Spleen (tissue), 13 donors: ENCODE results near the gene FUT4. TPM values are rescaled to one million over a fixed set of nuclear protein-coding genes. Genes with fewer than 3 reads are reported as not detected.
A peak's percentile ranks its signal among the peaks of the same experiment; 100 is the strongest.

Source experiments
- DNase-seq: peaks from one replicate; pipeline ENCODE4 v3.0.0-alpha.2; 2020
- H3K27ac ChIP-seq, 8 donors: fragments of 200-600 bp; sonication (generic) in 7 of 8; 1 replicate in 4 of 8; 2 replicates in 4 of 8; pipeline versions ENCODE4 v1.5.0 to v1.8.0; 2016 to 2021; ENCODE audit warnings: inconsistent platforms in 4 of 8, mild to moderate bottlenecking in 4 of 8, moderate library complexity in 1 of 8
- H3K27me3 ChIP-seq, 7 donors: fragments of 200-600 bp; sonication (generic) in 6 of 7; replicated peaks in 1 of 7; 1 replicate in 4 of 7; 2 replicates in 3 of 7; pipeline versions ENCODE4 v1.5.0 to v1.8.0; 2016 to 2021; ENCODE audit warnings: inconsistent platforms in 3 of 7, mild to moderate bottlenecking in 1 of 7
- H3K36me3 ChIP-seq, 6 donors: fragments of 200-600 bp; sonication (generic) in 5 of 6; 1 replicate in 4 of 6; 2 replicates in 2 of 6; pipeline versions ENCODE4 v1.5.0 to v1.8.0; 2016 to 2021; ENCODE audit warnings: inconsistent platforms in 2 of 6
- H3K4me1 ChIP-seq, 6 donors: fragments of 200-600 bp; sonication (generic) in 5 of 6; 1 replicate in 3 of 6; 2 replicates in 3 of 6; pipeline versions ENCODE4 v1.5.0 to v1.8.0; 2016 to 2021; ENCODE audit warnings: inconsistent platforms in 3 of 6
- H3K4me3 ChIP-seq, 8 donors: fragments of 200-600 bp; sonication (generic) in 7 of 8; 1 replicate in 4 of 8; 2 replicates in 4 of 8; pipeline versions ENCODE4 v1.5.0 to v1.8.0; 2016 to 2021; ENCODE audit warnings: inconsistent platforms in 4 of 8, mild to moderate bottlenecking in 4 of 8, moderate library complexity in 2 of 8
- H3K9me3 ChIP-seq, 8 donors: fragments of 200-600 bp; sonication (generic) in 7 of 8; 1 replicate in 4 of 8; 2 replicates in 4 of 8; pipeline versions ENCODE4 v1.5.0 to v1.8.0; 2016 to 2021; ENCODE audit warnings: inconsistent platforms in 4 of 8
- CTCF ChIP-seq, 11 experiments: fragments of 200-600 bp in 7 of 11; fragments of 450-650 bp in 4 of 11; sonication (generic) in 4 of 11; IDR thresholded peaks in 8 of 11; conservative IDR thresholded peaks in 3 of 11; 1 replicate in 7 of 11; 2 replicates in 4 of 11; pipeline versions ENCODE4 v1.4.0 to v1.8.0; 2016 to 2021; ENCODE audit warnings: antibody characterized with exemption in 11 of 11, inconsistent platforms in 4 of 11, mild to moderate bottlenecking in 1 of 11
- POLR2A ChIP-seq, 3 donors: fragments of 450-650 bp; IDR thresholded peaks; one replicate each; pipeline ENCODE4 v1.5.1; 2017; ENCODE audit warnings: antibody characterized with exemption in 3 of 3, mild to moderate bottlenecking in 1 of 3
- POLR2AphosphoS5 ChIP-seq, 3 donors: sonication (generic); formaldehyde crosslinking; IDR thresholded peaks; one replicate each; pipeline ENCODE4 v1.5.1; 2017; ENCODE audit warnings: antibody characterized with exemption in 3 of 3
- WGBS, 5 donors: extraction: QIAGEN DNeasy Blood & Tissue Kit in 3 of 5; methylation state at CpG; one replicate each; pipeline versions ENCODE4 v1.1.5 to v1.1.7; 2013 to 2018; 5-methylcytosine and 5-hydroxymethylcytosine counted together
- intact Hi-C: fragments of 100-400 bp; cut with DNase I; formaldehyde crosslinking; loops from one replicate; pipeline ENCODE4 v1.15.0; 2023; ENCODE audit warnings: low total_unique reads
- long read RNA-seq, 2 donors: transcript quantifications; one replicate each; lab custom pipeline, GENCODE V29; 2026
- polyA plus RNA-seq, 3 donors: library from polyadenylated mRNA; stranded (reverse); fragments of 200-250 nt; gene quantifications; one replicate each; pipeline ENCODE4 v1.2.1, GENCODE V29; 2013
- total RNA-seq, 7 donors: library from RNA; depleted of rRNA in 3 of 7; stranded (reverse); fragments of >200 nt in 3 of 7; fragmentation: NEBNext Ultra II Directional in 4 of 7; extraction: Animal tissue kit (Norgen Biotek cat#: 25700) in 4 of 7; gene quantifications; one replicate each; pipeline versions ENCODE4 v1.1.0 to v1.2.1, GENCODE V29; 2016 to 2021
- donor health status: healthy with polysubstance abuse.
- donor health status: DM: no; HTN: no; CAD: no; lungs with moderate emphysema.
- donor health status: DM: no; HTN: no; CAD: no.
- donor health status: Bipolar disorder and iron deficiency.
- donor health status: healthy.
- donor health status: DM: no; HTN: no; CAD: no.
- donor health status: DM: yes; HTN: yes; CAD: no.

Gene FUT4
- total RNA-seq (10 to 100 TPM in 3 of 7 donors, 1 to 10 TPM in 4; 8.9 to 12.8 (median 10.0) TPM), polyA plus RNA-seq (1 to 10 TPM; 1.6 to 2.4 (median 2.0) TPM)
- long read RNA-seq, donor 1, full-length matches to known transcripts: 13 of 13 reads
- long read RNA-seq, donor 1, partial matches to known transcripts: 0 of 13 reads
- long read RNA-seq, donor 1, other reads (novel, unspliced or antisense): 0 of 13 reads
- long read RNA-seq, donor 2, full-length matches to known transcripts: 11 of 11 reads
- long read RNA-seq, donor 2, partial matches to known transcripts: 0 of 11 reads
- long read RNA-seq, donor 2, other reads (novel, unspliced or antisense): 0 of 11 reads

GRCh38 chr11:94543695-94544645, at the start of gene FUT4:
FUT4 (plus strand) TSS chr11:94543921; CDS start chr11:94544134, 213 bp downstream.
- H3K4me1 ChIP-seq: peaks cover 21 to 60% (median 52%) of the 10 kb centered on the region in 6 donors
- intact Hi-C loops: no loop called here
- H3K27me3 ChIP-seq: no peaks in the 10 kb centered on the region
- 0 to 1% (median 1%) methylated on average over 40 to 109 of the region's 109 CpGs for WGBS, 5 donors
- H3K36me3 ChIP-seq: no peaks in the 10 kb centered on the region
- no peak for TF ChIP-seq CTCF (IDR thresholded peaks at IDR 0.05 in 8 of 11, conservative IDR thresholded peaks at IDR 0.05 in 3 of 11)
- TF ChIP-seq POLR2A (IDR thresholded peaks at IDR 0.05): peak in 2 of 3 donors; percentile 3 to 22
- TF ChIP-seq POLR2AphosphoS5 (IDR thresholded peaks at IDR 0.05): peak; percentile 85 to 93 (median 91)
- DNase-seq: peak; percentile 96
- no peaks in the 10 kb centered on the region for H3K9me3 ChIP-seq
- peak within 1 kb of the TSS; percentile 87 to 99 (median 94) for H3K27ac ChIP-seq
- H3K4me3 ChIP-seq: peak within 1 kb of the TSS; percentile 57 to 93 (median 72)

GRCh38 chr11:94494126-94494680, 49.5 kb upstream of the FUT4 start:
- TF ChIP-seq POLR2AphosphoS5 (IDR thresholded peaks at IDR 0.05) (peak in 1 of 3 donors; percentile 75), POLR2A (IDR thresholded peaks at IDR 0.05) (no peak), CTCF (IDR thresholded peaks at IDR 0.05 in 8 of 11, conservative IDR thresholded peaks at IDR 0.05 in 3 of 11) (no peak)
- intact Hi-C loops: no loop called here
- Histone ChIP-seq H3K27ac (peak overlapping the region; percentile 61 to 90 (median 86)), H3K36me3 (peaks cover 0 to 45% (median 36%) of the 10 kb centered on the region in 6 donors), H3K27me3 (no peaks in the 10 kb centered on the region), H3K4me3 (peak overlapping the region; percentile 63 to 91 (median 86)), H3K9me3 (no peaks in the 10 kb centered on the region), H3K4me1 (peaks cover 21 to 42% (median 34%) of the 10 kb centered on the region in 6 donors)
- 5 to 13% (median 7%) methylated on average over 9 to 19 of the region's 19 CpGs for WGBS, 5 donors
- DNase-seq: no peak

- Histone ChIP-seq H3K36me3 (peaks cover 3 to 65% (median 45%) of the 10 kb centered on the region in 6 donors), H3K9me3 (no peaks in the 10 kb centered on the region), H3K4me3 (no peak overlapping the region), H3K27ac (no peak overlapping the region), H3K27me3 (no peaks in the 10 kb centered on the region), H3K4me1 (peaks cover 5 to 10% (median 7%) of the 10 kb centered on the region in 6 donors)
- intact Hi-C loops: loop anchor here (10.0 kb wide), 2 partner anchors 175 to 605 kb away; no protein-coding TSS in a partner anchor
- no peak for TF ChIP-seq POLR2A (IDR thresholded peaks at IDR 0.05)
- TF ChIP-seq CTCF (IDR thresholded peaks at IDR 0.05 in 8 of 11, conservative IDR thresholded peaks at IDR 0.05 in 3 of 11): no peak
- TF ChIP-seq POLR2AphosphoS5 (IDR thresholded peaks at IDR 0.05): no peak
- DNase-seq: no peak
- 88 to 94% (median 92%) methylated on average over 2 of the region's 2 CpGs for WGBS, 5 donors
Measured at GRCh38 chr11:94500181-94500580, 43.5 kb upstream of the FUT4 start.
